ENCODE data around the gene FAM47C.
"Not testable (repeated sequence)": the region's sequence is repeated elsewhere in the genome, so short reads cannot be mapped to it uniquely, and the experiment has no call there.

DNA sequence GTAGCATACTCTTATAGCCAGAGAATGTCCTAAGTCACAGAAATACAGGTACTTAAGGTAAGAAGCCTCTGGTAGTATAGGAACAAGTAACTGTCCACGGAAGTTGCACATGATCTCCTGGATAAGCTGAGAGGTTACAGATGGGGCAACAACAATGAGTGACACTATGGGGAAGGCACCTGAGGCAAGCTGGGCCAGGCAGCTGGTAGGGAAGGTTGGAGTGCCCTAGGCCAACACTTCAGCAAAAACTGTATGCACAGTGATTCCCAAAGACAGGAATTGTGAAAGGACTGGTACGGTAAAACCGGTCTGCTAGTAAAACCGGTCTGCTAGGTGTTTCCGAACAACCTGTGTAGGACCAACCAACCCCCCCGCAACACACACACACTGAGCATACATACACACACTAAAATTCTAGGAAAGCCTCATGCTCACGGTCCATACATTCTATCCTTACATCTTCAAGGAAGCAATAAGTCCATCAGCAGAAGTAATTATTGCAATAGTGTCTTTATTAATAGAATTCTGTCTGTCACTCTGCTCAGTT lies 28.6 kb downstream of the FAM47C start:
- TF ChIP-seq, protein P1, sequence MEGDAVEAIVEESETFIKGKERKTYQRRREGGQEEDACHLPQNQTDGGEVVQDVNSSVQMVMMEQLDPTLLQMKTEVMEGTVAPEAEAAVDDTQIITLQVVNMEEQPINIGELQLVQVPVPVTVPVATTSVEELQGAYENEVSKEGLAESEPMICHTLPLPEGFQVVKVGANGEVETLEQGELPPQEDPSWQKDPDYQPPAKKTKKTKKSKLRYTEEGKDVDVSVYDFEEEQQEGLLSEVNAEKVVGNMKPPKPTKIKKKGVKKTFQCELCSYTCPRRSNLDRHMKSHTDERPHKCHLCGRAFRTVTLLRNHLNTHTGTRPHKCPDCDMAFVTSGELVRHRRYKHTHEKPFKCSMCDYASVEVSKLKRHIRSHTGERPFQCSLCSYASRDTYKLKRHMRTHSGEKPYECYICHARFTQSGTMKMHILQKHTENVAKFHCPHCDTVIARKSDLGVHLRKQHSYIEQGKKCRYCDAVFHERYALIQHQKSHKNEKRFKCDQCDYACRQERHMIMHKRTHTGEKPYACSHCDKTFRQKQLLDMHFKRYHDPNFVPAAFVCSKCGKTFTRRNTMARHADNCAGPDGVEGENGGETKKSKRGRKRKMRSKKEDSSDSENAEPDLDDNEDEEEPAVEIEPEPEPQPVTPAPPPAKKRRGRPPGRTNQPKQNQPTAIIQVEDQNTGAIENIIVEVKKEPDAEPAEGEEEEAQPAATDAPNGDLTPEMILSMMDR (IDR thresholded peaks at IDR 0.05) = not testable (repeated sequence)
- TF ChIP-seq POLR2A (IDR thresholded peaks at IDR 0.05) = not testable (repeated sequence)
